Thyroid gland (tissue), 4 donors: ENCODE results near the gene PCGF3. TPM values are rescaled to one million over a fixed set of nuclear protein-coding genes. Genes with fewer than 3 reads are reported as not detected.

ENCODE experiments used
- DNase-seq, 2 donors: peaks; one replicate each; pipeline ENCODE4 v3.0.0-alpha.2; 2019
- H3K27ac ChIP-seq, 3 donors: fragments of 200-600 bp; sonication (generic); 1 replicate in 2 of 3; 2 replicates in 1 of 3; pipeline ENCODE4 v1.5.1; 2016 to 2019; ENCODE audit warnings: mild to moderate bottlenecking in 1 of 3, moderate library complexity in 1 of 3
- H3K27me3 ChIP-seq: fragments of 200-600 bp; sonication (generic); one replicate; pipeline ENCODE4 v1.5.1; 2019
- H3K36me3 ChIP-seq, 2 donors: fragments of 200-600 bp; sonication (generic); one replicate each; pipeline ENCODE4 v1.5.1; 2016 to 2019
- H3K4me1 ChIP-seq, 2 donors: fragments of 200-600 bp; sonication (generic); one replicate each; pipeline ENCODE4 v1.5.1; 2017 to 2019
- H3K4me3 ChIP-seq, 3 donors: fragments of 200-600 bp; sonication (generic); replicated peaks in 1 of 3; 1 replicate in 2 of 3; 2 replicates in 1 of 3; pipeline ENCODE4 v1.5.1; 2016; ENCODE audit warnings: mild to moderate bottlenecking in 1 of 3
- H3K9me3 ChIP-seq: fragments of 200-600 bp; sonication (generic); one replicate; pipeline ENCODE4 v1.5.1; 2017
- POLR2A ChIP-seq, 2 donors: fragments of 450-650 bp; IDR thresholded peaks; one replicate each; pipeline ENCODE4 v1.6.1; 2017; ENCODE audit warnings: antibody characterized with exemption in 2 of 2, mild to moderate bottlenecking in 2 of 2, moderate library complexity in 1 of 2
- WGBS, 2 donors: methylation state at CpG; one replicate each; pipeline ENCODE4 v1.1.5; 2017; 5-methylcytosine and 5-hydroxymethylcytosine counted together
- intact Hi-C: fragments of 100-400 bp; cut with DNase I; formaldehyde crosslinking; loops from one replicate; pipeline ENCODE4 v1.15.1; 2023
- total RNA-seq, 4 donors: library from RNA; depleted of rRNA; stranded (reverse); fragments of >200 nt; gene quantifications; one replicate each; pipeline ENCODE4 v1.2.3, GENCODE V29; 2016
- TF ChIP-seq, protein P1 (sequence below), 6 experiments: fragments of 200-600 bp in 3 of 6; fragments of 450-650 bp in 3 of 6; sonication (generic) in 3 of 6; IDR thresholded peaks; one replicate each; pipeline ENCODE4 v1.5.1; 2016 to 2019; ENCODE audit warnings: antibody characterized with exemption in 6 of 6, mild to moderate bottlenecking in 2 of 6, inconsistent platforms in 1 of 6, moderate library complexity in 1 of 6

Gene PCGF3
- total RNA-seq, 4 donors from 2014 or later, result 41.4 to 60.0 (median 50.2) TPM

DNA sequence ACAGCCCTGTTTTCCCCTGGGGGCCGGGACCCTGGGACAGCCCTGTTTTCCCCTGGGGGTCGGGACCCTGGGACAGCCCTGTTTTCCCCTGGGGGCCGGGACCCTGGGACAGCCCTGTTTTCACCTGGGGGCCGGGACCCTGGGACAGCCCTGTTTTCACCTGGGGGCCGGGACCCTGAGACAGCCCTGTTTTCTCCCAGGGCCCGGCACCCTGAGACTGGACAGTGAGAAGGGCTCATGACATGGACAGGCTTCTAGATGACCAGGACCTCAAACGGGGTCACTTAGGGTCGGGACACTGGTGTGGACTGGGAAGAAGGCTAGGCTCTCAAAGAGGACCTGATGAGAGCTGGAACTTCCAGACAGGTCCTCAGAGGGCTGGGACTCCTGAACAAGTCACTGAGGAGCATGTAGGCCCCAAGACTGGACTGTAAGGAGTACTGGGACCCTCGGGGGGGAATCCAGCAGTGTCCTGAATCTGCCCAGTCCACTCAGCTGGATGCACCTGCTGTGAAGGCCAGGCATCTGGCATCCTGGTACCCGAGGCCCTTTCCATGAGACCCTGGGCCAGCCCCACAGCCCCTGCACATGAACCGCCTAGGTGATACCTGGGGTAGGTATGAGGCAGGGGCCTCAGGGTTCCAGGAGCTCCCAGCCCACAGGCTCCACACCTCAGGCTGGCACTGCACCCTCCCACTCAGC lies 2.4 kb downstream of the PCGF3 start:
- no peak for DNase-seq
- H3K4me3 ChIP-seq, result no peak overlapping the region
- H3K27ac ChIP-seq, result no peak overlapping the region
- H3K36me3 ChIP-seq, result no peaks in the 10 kb centered on the region
- no peaks in the 10 kb centered on the region for H3K27me3 ChIP-seq
- no peak for TF ChIP-seq POLR2A (IDR thresholded peaks at IDR 0.05)
- TF ChIP-seq, protein P1, sequence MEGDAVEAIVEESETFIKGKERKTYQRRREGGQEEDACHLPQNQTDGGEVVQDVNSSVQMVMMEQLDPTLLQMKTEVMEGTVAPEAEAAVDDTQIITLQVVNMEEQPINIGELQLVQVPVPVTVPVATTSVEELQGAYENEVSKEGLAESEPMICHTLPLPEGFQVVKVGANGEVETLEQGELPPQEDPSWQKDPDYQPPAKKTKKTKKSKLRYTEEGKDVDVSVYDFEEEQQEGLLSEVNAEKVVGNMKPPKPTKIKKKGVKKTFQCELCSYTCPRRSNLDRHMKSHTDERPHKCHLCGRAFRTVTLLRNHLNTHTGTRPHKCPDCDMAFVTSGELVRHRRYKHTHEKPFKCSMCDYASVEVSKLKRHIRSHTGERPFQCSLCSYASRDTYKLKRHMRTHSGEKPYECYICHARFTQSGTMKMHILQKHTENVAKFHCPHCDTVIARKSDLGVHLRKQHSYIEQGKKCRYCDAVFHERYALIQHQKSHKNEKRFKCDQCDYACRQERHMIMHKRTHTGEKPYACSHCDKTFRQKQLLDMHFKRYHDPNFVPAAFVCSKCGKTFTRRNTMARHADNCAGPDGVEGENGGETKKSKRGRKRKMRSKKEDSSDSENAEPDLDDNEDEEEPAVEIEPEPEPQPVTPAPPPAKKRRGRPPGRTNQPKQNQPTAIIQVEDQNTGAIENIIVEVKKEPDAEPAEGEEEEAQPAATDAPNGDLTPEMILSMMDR (IDR thresholded peaks at IDR 0.05), result no peak
- 78 to 90% methylated on average over 6 of the region's 11 CpGs for WGBS, 2 donors
- intact Hi-C loops, result no loop called here
- H3K9me3 ChIP-seq, result no peaks in the 10 kb centered on the region
- H3K4me1 ChIP-seq, result peaks cover 20 to 24% of the 10 kb centered on the region in 2 donors

DNA sequence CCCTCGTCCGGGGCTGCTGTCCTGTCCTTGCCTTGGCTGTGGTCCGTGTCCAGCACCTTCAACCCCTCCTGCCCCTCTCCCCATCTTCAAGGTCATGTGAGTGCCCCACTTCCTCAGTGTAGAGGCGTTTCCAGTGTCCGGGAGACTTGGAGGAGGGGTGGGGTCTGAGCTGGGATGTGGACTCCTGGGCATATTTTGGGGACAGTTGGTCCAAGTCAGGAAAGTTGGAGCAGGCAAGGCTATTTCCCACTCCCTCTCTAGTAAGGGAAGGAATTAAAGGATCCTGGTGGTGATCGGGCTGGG lies 3.0 kb downstream of the PCGF3 start:
- H3K36me3 ChIP-seq, result no peaks in the 10 kb centered on the region

DNA sequence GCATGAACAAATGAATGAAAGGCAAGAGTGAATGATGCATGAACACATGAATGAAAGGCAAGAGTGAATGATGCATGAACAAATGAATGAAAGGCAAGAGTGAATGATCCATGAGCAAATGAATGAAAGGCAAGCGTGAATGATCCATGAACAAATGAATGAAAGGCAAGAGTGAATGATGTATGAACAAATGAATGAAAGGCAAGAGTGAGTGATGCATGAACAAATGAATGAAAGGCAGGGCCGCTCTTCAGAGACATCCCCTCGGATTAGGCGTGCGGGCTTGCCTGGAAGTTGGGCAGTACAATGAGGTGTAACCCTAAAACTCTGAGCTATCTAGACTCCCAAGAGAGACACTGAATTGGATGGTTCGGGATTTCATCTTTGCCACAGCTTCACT lies 3.7 kb downstream of the PCGF3 start:
- peaks cover 20 to 24% of the 10 kb centered on the region in 2 donors for H3K4me1 ChIP-seq
- WGBS, 2 donors, result 91 to 97% methylated on average over 6 of the region's 6 CpGs
- intact Hi-C loops, result no loop called here

More for the DNA sequence above, 3.0 kb downstream of the PCGF3 start:
- TF ChIP-seq POLR2A (IDR thresholded peaks at IDR 0.05), result no peak
- TF ChIP-seq, protein P1 (IDR thresholded peaks at IDR 0.05), result no peak
- Histone ChIP-seq H3K27ac (no peak overlapping the region), H3K4me3 (no peak overlapping the region), H3K4me1 (peaks cover 20 to 24% of the 10 kb centered on the region in 2 donors), H3K9me3 (no peaks in the 10 kb centered on the region), H3K27me3 (no peaks in the 10 kb centered on the region)
- intact Hi-C loops, result no loop called here
- 80 to 89% methylated on average over 6 of the region's 6 CpGs for WGBS, 2 donors
- DNase-seq, result no peak

DNA sequence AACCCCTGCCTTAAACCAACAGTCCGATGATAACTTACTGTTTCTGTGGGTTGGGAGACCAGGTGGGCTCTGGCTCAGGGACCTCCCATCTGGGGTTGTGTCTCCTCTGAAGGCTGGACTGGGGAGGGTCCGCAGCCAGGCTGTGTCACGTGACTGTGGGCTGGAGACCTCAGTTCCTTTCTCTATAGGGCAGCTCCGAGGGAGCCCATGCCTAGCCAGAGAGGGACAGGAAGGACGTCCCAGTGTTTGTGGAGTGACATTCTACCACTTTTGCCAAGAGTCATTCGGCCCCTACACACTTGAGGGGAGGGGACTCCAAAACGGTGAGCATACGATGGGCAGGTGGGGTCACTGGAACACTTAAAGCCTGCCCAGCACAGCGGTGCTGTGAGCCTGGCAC lies 4.5 kb downstream of the PCGF3 start:
- Histone ChIP-seq H3K9me3 (no peaks in the 10 kb centered on the region), H3K27ac (no peak overlapping the region), H3K4me3 (no peak overlapping the region), H3K36me3 (no peaks in the 10 kb centered on the region), H3K4me1 (peaks cover 18 to 21% of the 10 kb centered on the region in 2 donors), H3K27me3 (no peaks in the 10 kb centered on the region)
- TF ChIP-seq, protein P1 (IDR thresholded peaks at IDR 0.05), result no peak
- TF ChIP-seq POLR2A (IDR thresholded peaks at IDR 0.05), result no peak
- DNase-seq, result no peak
- intact Hi-C loops, result no loop called here
- 79 to 87% methylated on average over 8 to 9 of the region's 9 CpGs for WGBS, 2 donors

More for the DNA sequence above, 3.7 kb downstream of the PCGF3 start:
- Histone ChIP-seq H3K4me3 (no peak overlapping the region), H3K27me3 (no peaks in the 10 kb centered on the region), H3K27ac (no peak overlapping the region), H3K9me3 (no peaks in the 10 kb centered on the region), H3K36me3 (no peaks in the 10 kb centered on the region)
- TF ChIP-seq, protein P1 (IDR thresholded peaks at IDR 0.05), result no peak
- no peak for TF ChIP-seq POLR2A (IDR thresholded peaks at IDR 0.05)
- no peak for DNase-seq

DNA sequence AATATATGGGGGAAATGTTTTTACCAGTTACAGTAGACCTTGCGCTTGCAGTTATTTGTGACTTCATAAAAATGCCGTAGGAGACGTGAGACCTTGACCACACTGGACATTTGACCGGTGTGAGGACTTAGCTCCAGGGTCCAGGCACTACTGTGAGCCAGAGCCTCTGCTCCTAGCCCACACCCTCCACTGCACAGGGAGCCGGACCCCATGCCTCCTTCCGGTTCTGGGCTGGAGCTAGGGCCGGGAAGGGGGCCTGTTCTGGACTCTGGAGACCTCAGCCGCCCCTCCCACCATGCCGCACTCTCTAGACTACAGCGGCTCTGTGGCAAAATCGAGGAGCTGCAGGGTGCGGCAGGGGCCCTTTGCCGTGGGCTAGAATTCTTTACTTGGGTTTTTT lies 5.3 kb downstream of the PCGF3 start:
- 92 to 95% methylated on average over 12 of the region's 13 CpGs for WGBS, 2 donors
- no peak for TF ChIP-seq POLR2A (IDR thresholded peaks at IDR 0.05)
- TF ChIP-seq, protein P1 (IDR thresholded peaks at IDR 0.05), result no peak

More for the DNA sequence above, 5.3 kb downstream of the PCGF3 start:
- Histone ChIP-seq H3K9me3 (no peaks in the 10 kb centered on the region), H3K4me1 (peaks cover 16 to 19% of the 10 kb centered on the region in 2 donors), H3K36me3 (no peaks in the 10 kb centered on the region), H3K27ac (no peak overlapping the region), H3K4me3 (no peak overlapping the region), H3K27me3 (no peaks in the 10 kb centered on the region)
- intact Hi-C loops, result no loop called here
- no peak for DNase-seq
